ENCODE results near the gene HMSD.
"Not testable (repeated sequence)": the region's sequence is repeated elsewhere in the genome, so short reads cannot be mapped to it uniquely, and the experiment has no call there.

The HMSD gene

GRCh38 chr18:63936932-63937393 is 12.1 kb upstream of the HMSD start:
- peaks cover 11% of the 10 kb centered on the region for H3K27me3 Mint-ChIP-seq
- H3K27ac Mint-ChIP-seq: no peak overlapping the region
- H3K4me1 Mint-ChIP-seq: no peaks in the 10 kb centered on the region
- H3K4me3 Mint-ChIP-seq: no peak overlapping the region
- peak; percentile 10 for ATAC-seq
- H3K36me3 Mint-ChIP-seq: no peaks in the 10 kb centered on the region
- no peaks in the 10 kb centered on the region for H3K9me3 Mint-ChIP-seq

DNA sequence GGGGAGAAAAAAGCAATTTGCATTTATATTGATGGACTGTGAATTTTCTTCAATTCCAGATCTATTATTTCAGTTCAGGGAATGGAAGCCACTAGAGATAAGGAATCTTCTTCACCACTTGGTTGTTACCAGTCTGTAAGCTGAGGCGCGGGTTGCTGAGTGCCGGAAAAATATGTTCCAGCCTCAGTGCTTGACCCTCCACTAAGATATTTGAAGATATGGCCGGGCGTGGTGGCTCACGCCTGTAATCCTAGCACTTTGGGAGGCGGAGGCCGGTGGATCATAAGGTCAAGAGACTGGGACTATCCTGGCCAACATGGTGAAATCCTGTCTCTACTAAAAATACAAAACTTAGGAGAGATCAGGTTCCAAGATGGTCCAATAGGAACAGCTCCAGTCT is 9.1 kb upstream of the HMSD start:
- Mint-ChIP-seq H3K36me3 (no peaks in the 10 kb centered on the region), H3K4me3 (no peak overlapping the region), H3K27ac (no peak overlapping the region), H3K4me1 (no peaks in the 10 kb centered on the region), H3K27me3 (peaks cover 40% of the 10 kb centered on the region), H3K9me3 (no peaks in the 10 kb centered on the region)
- no peak for ATAC-seq

GRCh38 chr18:63940543-63941050 is 8.5 kb upstream of the HMSD start:
- not testable (repeated sequence) for H3K36me3 Mint-ChIP-seq, H3K9me3 Mint-ChIP-seq, H3K4me1 Mint-ChIP-seq, ATAC-seq, H3K27ac Mint-ChIP-seq, H3K4me3 Mint-ChIP-seq
- peaks cover 40% of the 10 kb centered on the region for H3K27me3 Mint-ChIP-seq

DNA sequence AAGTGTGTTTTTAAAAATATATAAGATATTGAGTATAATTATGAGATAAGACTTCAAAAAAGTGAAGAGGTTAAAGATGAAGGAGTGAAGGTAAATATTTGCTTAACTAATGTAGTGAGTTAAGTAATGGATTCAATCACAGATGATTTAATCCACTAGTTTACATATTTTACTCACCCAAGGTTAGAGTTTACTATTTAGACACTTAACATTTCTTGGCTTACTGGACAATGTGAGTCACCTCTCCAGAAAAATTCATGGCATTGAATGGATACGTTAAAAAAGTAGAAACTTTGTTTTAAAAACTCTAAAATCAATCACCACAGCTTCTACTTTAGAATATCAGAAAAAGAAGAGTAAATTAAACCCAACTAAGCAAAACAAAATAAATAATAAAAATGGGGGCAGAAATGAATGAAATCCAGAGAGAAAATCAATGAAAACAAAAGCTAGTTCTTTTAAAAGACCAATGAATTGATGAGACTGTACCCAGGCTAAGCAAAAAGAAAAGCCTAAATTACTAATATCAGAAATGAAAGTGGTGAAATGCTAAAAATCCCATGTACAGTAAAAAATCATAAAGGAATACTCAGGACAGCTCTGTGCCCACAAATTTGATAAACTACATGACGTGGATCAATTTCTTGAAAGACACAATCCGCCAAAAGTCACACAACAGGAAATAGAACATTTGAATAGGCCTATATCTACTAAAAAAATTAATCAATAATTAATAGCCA is 1.9 kb upstream of the HMSD start:
- H3K4me1 Mint-ChIP-seq: peaks cover 29% of the 10 kb centered on the region
- peaks cover 27% of the 10 kb centered on the region for H3K27me3 Mint-ChIP-seq
- no peak overlapping the region for H3K27ac Mint-ChIP-seq
- no peak for ATAC-seq
- no peaks in the 10 kb centered on the region for H3K36me3 Mint-ChIP-seq
- H3K4me3 Mint-ChIP-seq: no peak overlapping the region
- H3K9me3 Mint-ChIP-seq: peaks cover 4% of the 10 kb centered on the region

- no peak for ATAC-seq
- Mint-ChIP-seq H3K36me3 (no peaks in the 10 kb centered on the region), H3K9me3 (peaks cover 4% of the 10 kb centered on the region), H3K27me3 (peaks cover 12% of the 10 kb centered on the region), H3K4me3 (peak overlapping the region; percentile 0), H3K4me1 (peaks cover 29% of the 10 kb centered on the region), H3K27ac (no peak overlapping the region)
These were observed 2.2 kb downstream of the HMSD start for GRCh38 chr18:63951302-63951705.

GRCh38 chr18:63953811-63954210 is 4.7 kb downstream of the HMSD start:
- ATAC-seq: no peak

GRCh38 chr18:63956755-63957154 is 7.7 kb downstream of the HMSD start:
- Mint-ChIP-seq H3K9me3 (no peaks in the 10 kb centered on the region), H3K4me1 (no peaks in the 10 kb centered on the region), H3K27ac (no peak overlapping the region), H3K27me3 (peaks cover 20% of the 10 kb centered on the region), H3K36me3 (no peaks in the 10 kb centered on the region), H3K4me3 (no peak overlapping the region)
- no peak for ATAC-seq

More at GRCh38 chr18:63953811-63954210, 4.7 kb downstream of the HMSD start:
- H3K27ac Mint-ChIP-seq: no peak overlapping the region
- no peak overlapping the region for H3K4me3 Mint-ChIP-seq
- peaks cover 4% of the 10 kb centered on the region for H3K9me3 Mint-ChIP-seq
- peaks cover 18% of the 10 kb centered on the region for H3K4me1 Mint-ChIP-seq
- peaks cover 20% of the 10 kb centered on the region for H3K27me3 Mint-ChIP-seq
- H3K36me3 Mint-ChIP-seq: no peaks in the 10 kb centered on the region

GRCh38 chr18:63960891-63961290 is 11.8 kb downstream of the HMSD start:
- H3K27me3 Mint-ChIP-seq: peaks cover 12% of the 10 kb centered on the region
- H3K36me3 Mint-ChIP-seq: no peaks in the 10 kb centered on the region
- no peak overlapping the region for H3K4me3 Mint-ChIP-seq
- no peaks in the 10 kb centered on the region for H3K9me3 Mint-ChIP-seq
- no peaks in the 10 kb centered on the region for H3K4me1 Mint-ChIP-seq
- ATAC-seq: no peak
- no peak overlapping the region for H3K27ac Mint-ChIP-seq

- Mint-ChIP-seq H3K4me3 (no peak overlapping the region), H3K27me3 (peaks cover 6% of the 10 kb centered on the region), H3K27ac (no peak overlapping the region), H3K4me1 (no peaks in the 10 kb centered on the region), H3K9me3 (no peaks in the 10 kb centered on the region), H3K36me3 (no peaks in the 10 kb centered on the region)
- no peak for ATAC-seq
These were observed 12.4 kb downstream of the HMSD start for GRCh38 chr18:63961435-63961980.

- Mint-ChIP-seq H3K36me3 (no peaks in the 10 kb centered on the region), H3K9me3 (no peaks in the 10 kb centered on the region), H3K27me3 (no peaks in the 10 kb centered on the region), H3K4me3 (no peak overlapping the region), H3K4me1 (no peaks in the 10 kb centered on the region), H3K27ac (no peak overlapping the region)
- no peak for ATAC-seq
These were observed 13.0 kb downstream of the HMSD start for GRCh38 chr18:63962137-63962536.

DNA sequence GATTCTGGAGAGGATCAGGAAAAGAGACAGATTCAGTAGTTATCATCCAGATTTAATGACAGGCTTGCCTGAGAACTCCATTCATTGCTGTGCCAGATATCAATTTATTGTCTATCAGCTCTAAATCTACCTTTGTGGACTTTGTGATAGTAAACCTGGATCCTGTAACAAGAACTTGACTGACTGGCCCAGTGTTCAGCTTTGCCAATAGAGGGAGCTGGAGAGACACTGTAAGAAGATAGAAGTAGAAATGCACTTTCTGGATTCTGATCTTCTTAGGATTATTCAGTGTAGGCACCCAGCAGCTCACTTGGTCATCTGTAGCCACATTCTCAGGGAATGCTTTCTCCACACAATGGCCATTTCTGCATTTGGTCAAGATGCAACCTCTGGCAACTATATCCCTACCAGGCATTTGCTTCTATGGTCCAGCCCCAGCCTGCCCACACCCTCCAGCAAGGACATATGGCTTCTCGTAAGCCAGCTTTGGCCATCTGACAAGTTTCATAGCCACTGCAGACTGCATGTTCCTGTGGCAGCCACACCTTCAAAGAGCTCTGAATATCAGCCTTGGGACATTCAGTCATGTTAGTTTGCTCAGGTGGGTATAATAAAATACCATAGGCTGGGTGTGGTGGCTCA is 14.6 kb downstream of the HMSD start:
- Mint-ChIP-seq H3K27ac (no peak overlapping the region), H3K36me3 (no peaks in the 10 kb centered on the region), H3K27me3 (no peaks in the 10 kb centered on the region), H3K4me1 (no peaks in the 10 kb centered on the region), H3K4me3 (no peak overlapping the region), H3K9me3 (no peaks in the 10 kb centered on the region)
- peak; percentile 59 for ATAC-seq

DNA sequence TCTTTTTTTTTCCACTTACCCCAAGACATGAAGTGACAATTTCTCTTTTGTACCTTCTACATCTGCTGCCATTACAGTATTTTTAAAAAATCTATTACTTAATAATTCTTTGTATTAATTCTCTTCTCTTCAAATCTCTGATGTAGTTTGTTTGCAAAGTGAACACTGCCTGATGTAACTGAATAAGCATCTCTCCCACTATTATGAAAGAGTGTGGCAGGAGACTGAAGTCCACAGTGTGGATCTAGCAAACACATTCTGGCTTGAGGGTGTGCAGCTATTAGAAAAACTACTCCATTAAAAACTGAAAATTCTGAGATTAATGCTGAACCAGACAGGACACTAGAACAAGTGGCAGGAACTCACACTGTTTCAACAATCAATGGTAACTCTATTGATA is 15.8 kb downstream of the HMSD start:
- Mint-ChIP-seq H3K27me3 (no peaks in the 10 kb centered on the region), H3K9me3 (no peaks in the 10 kb centered on the region), H3K36me3 (no peaks in the 10 kb centered on the region), H3K4me3 (no peak overlapping the region), H3K27ac (no peak overlapping the region), H3K4me1 (peaks cover 11% of the 10 kb centered on the region)
- no peak for ATAC-seq

GRCh38 chr18:63965716-63966330 is 16.7 kb downstream of the HMSD start:
- Mint-ChIP-seq H3K4me3 (no peak overlapping the region), H3K4me1 (peaks cover 14% of the 10 kb centered on the region), H3K36me3 (no peaks in the 10 kb centered on the region), H3K9me3 (no peaks in the 10 kb centered on the region), H3K27me3 (no peaks in the 10 kb centered on the region), H3K27ac (no peak overlapping the region)
- no peak for ATAC-seq

DNA sequence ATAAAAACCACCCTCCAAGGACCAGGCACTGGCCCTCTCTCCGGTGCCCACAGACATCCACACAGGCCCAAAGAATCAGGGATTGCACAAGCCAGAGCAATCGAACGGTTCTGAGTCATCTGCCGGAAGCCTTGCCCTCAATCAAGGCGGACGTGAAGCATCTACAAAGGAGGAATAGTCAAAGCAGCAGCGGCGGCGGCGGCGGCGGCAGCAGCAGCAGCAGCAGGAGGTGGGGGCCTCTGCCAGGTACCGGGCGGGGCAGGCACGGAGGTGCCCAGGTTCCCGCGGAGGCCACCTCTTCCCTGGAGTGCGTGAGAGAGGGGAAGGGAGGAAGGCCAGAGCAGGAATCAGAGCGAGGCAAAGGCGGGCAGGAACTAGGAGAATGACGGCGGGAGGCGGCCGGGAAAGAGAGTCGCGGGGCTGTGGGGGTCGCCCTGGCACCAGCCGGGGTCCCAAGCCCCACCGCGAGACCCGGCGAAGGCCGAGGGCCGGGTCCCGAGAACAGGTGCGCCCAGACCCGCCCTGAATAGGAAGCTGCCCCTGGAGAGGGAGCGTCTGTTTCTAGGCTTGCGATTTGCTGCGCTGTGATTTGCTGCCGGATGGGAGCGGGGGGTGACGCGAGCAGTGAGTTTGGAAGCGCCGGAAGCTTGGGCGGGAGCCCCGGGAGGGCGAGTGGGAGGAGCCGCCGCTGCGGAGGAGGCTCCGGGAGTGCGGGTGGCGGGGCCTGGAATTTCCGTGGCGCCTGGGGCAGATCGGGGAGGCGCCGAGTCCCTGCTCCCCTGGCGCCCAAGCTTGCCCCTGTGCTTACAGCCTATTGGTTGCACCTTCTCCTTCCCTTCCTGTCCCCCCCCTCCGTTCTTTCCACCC is 21.1 kb downstream of the HMSD start, which contains the start of gene SERPINB8:
SERPINB8 (plus strand) TSS at position 140 of the 867 bp plus-strand sequence. CDS start 8,228 bp downstream, outside the sequence.
- Mint-ChIP-seq H3K27ac (peak within 1 kb of the TSS; percentile 97), H3K27me3 (no peaks in the 10 kb centered on the region), H3K4me1 (peaks cover 49% of the 10 kb centered on the region), H3K36me3 (no peaks in the 10 kb centered on the region), H3K9me3 (no peaks in the 10 kb centered on the region), H3K4me3 (peak within 1 kb of the TSS; percentile 93)
- peak; percentile 94 for ATAC-seq
